ENCODE measurements around the gene NADK. TPM values are rescaled to one million over a fixed set of nuclear protein-coding genes. Genes with fewer than 3 reads are reported as not detected.
"Not testable (repeated sequence)": the region's sequence is repeated elsewhere in the genome, so short reads cannot be mapped to it uniquely, and the experiment has no call there.

NADK gene
- total RNA-seq, 1 experiment from 2014 or later = 92.2 TPM

DNA sequence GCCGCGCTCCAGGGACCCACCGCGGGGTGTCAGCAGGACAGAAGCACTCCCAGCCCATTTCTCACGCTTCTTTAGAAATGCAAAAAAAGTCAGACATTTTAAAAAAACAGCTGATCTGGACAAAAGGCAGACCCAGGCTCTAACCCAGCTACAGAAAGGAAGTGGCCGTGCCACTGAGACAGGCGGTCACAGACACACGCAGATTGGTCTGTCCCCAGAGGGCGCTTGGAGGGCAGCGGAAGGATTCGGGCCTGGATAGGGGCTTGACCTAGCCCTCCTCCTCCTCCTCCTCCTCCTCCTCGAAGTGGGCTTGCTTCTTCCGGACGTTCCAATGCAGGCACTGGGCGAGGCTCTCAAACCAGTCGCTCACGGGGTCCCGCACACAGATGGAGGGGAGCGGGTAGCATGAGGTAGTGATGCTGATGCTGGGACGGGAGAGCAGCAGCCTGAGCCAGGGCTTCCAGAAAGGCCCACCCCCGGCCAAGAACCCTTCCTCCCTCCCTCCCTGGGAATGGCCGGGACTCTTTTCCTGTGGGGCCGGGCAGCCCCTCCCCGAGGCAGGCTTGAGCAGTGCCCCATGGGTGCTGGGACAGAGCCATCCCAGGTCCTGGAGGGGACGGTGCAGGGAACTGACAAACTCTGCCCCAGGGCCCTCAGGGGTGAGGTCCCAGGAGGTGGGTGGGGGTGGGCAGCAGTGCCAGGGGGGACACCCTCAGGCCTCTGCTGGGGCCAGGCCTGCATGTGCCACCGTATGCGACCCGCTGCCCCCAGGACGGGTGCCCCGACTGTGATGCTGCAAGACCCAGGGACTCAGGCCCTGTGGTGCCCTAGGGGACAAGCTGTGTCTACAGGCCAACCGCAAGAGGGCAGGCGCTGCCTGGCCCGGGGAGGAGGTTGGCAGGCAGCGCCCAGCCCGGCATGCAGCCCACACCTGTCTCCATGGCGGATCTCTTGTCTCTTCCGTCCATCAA, 25.3 kb downstream of the NADK start:
- peaks cover 16% of the 10 kb centered on the region for H3K36me3 Mint-ChIP-seq (ENCODE audit: insufficient read depth, unreplicated experiment)
- BruUV-seq (replicated peaks) = TSS peak; percentile 26
- CTCF ChIA-PET = no interaction called here

DNA sequence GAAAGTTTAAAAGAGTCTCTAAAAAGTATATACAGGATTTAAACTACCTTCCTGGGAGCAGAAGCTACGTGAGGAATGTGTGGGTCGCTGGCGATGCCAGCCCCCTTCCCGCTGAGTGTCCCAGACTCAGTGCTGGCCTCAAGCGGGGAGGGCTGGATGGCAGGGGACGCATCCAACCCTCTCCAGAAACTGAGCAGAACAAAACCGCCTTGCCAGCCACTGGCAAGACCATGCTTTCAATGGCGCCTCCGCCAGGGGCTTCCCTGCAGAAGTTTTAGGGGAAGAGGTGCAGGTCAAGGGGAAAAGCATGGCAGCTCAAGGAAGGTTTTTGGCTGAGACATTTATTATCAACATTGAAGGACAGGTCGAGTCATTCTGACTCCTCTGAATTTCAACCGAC, 26.1 kb downstream of the NADK start:
- CTCF ChIA-PET = no interaction called here
- intact Hi-C loops (cut with micrococcal nuclease; ENCODE audit: unreplicated experiment) = no loop called here
- H3K36me3 Mint-ChIP-seq (ENCODE audit: insufficient read depth, unreplicated experiment) = peaks cover 10% of the 10 kb centered on the region
- BruUV-seq (replicated peaks) = no TSS peak
- no peak overlapping the region for H3K27ac Mint-ChIP-seq (ENCODE audit: unreplicated experiment)
- no peak overlapping the region for H3K4me3 Mint-ChIP-seq (ENCODE audit: low read depth, unreplicated experiment)
- no peak for DNase-seq
- no peaks in the 10 kb centered on the region for H3K9me3 Mint-ChIP-seq (ENCODE audit: low read depth, unreplicated experiment)
- TF ChIP-seq, protein P1, sequence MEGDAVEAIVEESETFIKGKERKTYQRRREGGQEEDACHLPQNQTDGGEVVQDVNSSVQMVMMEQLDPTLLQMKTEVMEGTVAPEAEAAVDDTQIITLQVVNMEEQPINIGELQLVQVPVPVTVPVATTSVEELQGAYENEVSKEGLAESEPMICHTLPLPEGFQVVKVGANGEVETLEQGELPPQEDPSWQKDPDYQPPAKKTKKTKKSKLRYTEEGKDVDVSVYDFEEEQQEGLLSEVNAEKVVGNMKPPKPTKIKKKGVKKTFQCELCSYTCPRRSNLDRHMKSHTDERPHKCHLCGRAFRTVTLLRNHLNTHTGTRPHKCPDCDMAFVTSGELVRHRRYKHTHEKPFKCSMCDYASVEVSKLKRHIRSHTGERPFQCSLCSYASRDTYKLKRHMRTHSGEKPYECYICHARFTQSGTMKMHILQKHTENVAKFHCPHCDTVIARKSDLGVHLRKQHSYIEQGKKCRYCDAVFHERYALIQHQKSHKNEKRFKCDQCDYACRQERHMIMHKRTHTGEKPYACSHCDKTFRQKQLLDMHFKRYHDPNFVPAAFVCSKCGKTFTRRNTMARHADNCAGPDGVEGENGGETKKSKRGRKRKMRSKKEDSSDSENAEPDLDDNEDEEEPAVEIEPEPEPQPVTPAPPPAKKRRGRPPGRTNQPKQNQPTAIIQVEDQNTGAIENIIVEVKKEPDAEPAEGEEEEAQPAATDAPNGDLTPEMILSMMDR (IDR thresholded peaks at IDR 0.05; ENCODE audit: unreplicated experiment) = no peak
- no peaks in the 10 kb centered on the region for H3K27me3 Mint-ChIP-seq (ENCODE audit: unreplicated experiment)
- no peaks in the 10 kb centered on the region for H3K4me1 Mint-ChIP-seq (ENCODE audit: low read depth, unreplicated experiment)

More for the DNA sequence above, 25.3 kb downstream of the NADK start:
- intact Hi-C loops (cut with micrococcal nuclease; ENCODE audit: unreplicated experiment) = no loop called here
- TF ChIP-seq, protein P1 (IDR thresholded peaks at IDR 0.05; ENCODE audit: unreplicated experiment) = no peak
- Mint-ChIP-seq H3K9me3 (ENCODE audit: low read depth, unreplicated experiment) (no peaks in the 10 kb centered on the region), H3K4me1 (ENCODE audit: low read depth, unreplicated experiment) (peaks cover 6% of the 10 kb centered on the region), H3K27me3 (ENCODE audit: unreplicated experiment) (no peaks in the 10 kb centered on the region), H3K27ac (ENCODE audit: unreplicated experiment) (no peak overlapping the region), H3K4me3 (ENCODE audit: low read depth, unreplicated experiment) (no peak overlapping the region)
- DNase-seq = no peak

GRCh38 chr1:1749941-1750340, 28.3 kb downstream of the NADK start:
- CTCF ChIA-PET; H3K36me3 Mint-ChIP-seq (ENCODE audit: insufficient read depth, unreplicated experiment); BruUV-seq (replicated peaks): not testable (repeated sequence)

DNA sequence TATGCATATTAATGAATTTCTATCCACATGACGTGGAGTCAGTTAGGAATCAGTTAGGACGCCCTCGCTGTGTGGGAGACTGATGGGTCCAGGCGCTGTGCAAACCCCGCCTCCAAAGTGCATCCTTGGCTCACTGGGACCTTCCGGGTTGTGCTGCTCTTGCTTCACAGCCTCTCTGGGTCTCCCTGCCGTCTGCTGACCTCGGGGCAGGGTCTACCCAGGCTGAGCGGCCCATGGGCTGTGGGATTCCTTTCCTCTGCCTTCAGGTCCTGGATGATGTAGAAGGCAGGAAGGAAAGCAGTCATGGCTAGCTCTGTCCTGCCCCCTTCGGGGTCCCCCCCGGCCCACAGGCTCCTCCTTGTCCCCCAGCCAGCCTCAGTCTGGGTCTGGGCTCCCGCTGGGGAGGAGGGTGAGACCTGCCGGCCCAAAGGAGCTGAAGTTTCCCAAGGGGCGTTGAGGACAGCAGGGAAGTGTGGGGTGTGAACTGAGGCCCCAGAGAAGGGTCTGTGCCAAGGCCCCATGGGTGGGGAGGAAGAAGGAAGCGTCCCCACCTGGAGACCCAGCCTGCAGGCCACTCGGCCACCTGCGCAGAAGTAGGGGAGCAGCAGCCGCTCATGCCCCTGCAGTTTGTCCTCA, 29.5 kb downstream of the NADK start:
- TF ChIP-seq, protein P1 (IDR thresholded peaks at IDR 0.05; ENCODE audit: unreplicated experiment) = no peak
- BruUV-seq (replicated peaks) = no TSS peak
- H3K4me1 Mint-ChIP-seq (ENCODE audit: low read depth, unreplicated experiment) = no peaks in the 10 kb centered on the region
- H3K27me3 Mint-ChIP-seq (ENCODE audit: unreplicated experiment) = no peaks in the 10 kb centered on the region
- CTCF ChIA-PET = no interaction called here
- DNase-seq = no peak
- no peak overlapping the region for H3K27ac Mint-ChIP-seq (ENCODE audit: unreplicated experiment)
- intact Hi-C loops (cut with micrococcal nuclease; ENCODE audit: unreplicated experiment) = no loop called here
- no peaks in the 10 kb centered on the region for H3K9me3 Mint-ChIP-seq (ENCODE audit: low read depth, unreplicated experiment)
- no peak overlapping the region for H3K4me3 Mint-ChIP-seq (ENCODE audit: low read depth, unreplicated experiment)
- peaks cover 9% of the 10 kb centered on the region for H3K36me3 Mint-ChIP-seq (ENCODE audit: insufficient read depth, unreplicated experiment)

More at GRCh38 chr1:1749941-1750340, 28.3 kb downstream of the NADK start:
- H3K9me3 Mint-ChIP-seq (ENCODE audit: low read depth, unreplicated experiment); DNase-seq; H3K27ac Mint-ChIP-seq (ENCODE audit: unreplicated experiment); intact Hi-C loops (cut with micrococcal nuclease; ENCODE audit: unreplicated experiment); H3K27me3 Mint-ChIP-seq (ENCODE audit: unreplicated experiment); H3K4me1 Mint-ChIP-seq (ENCODE audit: low read depth, unreplicated experiment); H3K4me3 Mint-ChIP-seq (ENCODE audit: low read depth, unreplicated experiment): not testable (repeated sequence)

DNA sequence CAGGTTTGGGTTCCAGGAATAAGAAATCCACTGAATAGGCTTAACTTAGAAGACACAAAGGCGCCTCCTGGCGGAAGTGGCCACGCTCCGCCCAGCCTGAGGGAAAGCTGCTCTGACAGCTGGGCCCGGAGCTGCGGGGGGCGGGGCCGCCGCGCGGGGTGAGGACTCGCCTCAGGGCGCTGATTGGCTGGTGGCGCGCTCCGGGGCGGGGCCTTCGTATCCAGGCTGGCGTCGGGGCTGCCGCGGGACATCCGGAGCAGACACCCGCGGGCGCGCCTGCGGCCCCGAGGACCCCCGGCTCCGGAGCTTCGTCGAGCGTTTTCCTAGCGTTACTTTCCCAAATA, 31.7 kb downstream of the NADK start:
- intact Hi-C loops (cut with micrococcal nuclease; ENCODE audit: unreplicated experiment); H3K9me3 Mint-ChIP-seq (ENCODE audit: low read depth, unreplicated experiment); H3K27me3 Mint-ChIP-seq (ENCODE audit: unreplicated experiment); H3K27ac Mint-ChIP-seq (ENCODE audit: unreplicated experiment); DNase-seq; H3K4me1 Mint-ChIP-seq (ENCODE audit: low read depth, unreplicated experiment); H3K36me3 Mint-ChIP-seq (ENCODE audit: insufficient read depth, unreplicated experiment); BruUV-seq (replicated peaks): not testable (repeated sequence)
- CTCF ChIA-PET = interaction anchor here (0.7 kb wide), 1 partner anchor 33 kb away, joined by 4 read pairs; no protein-coding TSS in a partner anchor
- H3K4me3 Mint-ChIP-seq (ENCODE audit: low read depth, unreplicated experiment) = peak overlapping the region; percentile 62

DNA sequence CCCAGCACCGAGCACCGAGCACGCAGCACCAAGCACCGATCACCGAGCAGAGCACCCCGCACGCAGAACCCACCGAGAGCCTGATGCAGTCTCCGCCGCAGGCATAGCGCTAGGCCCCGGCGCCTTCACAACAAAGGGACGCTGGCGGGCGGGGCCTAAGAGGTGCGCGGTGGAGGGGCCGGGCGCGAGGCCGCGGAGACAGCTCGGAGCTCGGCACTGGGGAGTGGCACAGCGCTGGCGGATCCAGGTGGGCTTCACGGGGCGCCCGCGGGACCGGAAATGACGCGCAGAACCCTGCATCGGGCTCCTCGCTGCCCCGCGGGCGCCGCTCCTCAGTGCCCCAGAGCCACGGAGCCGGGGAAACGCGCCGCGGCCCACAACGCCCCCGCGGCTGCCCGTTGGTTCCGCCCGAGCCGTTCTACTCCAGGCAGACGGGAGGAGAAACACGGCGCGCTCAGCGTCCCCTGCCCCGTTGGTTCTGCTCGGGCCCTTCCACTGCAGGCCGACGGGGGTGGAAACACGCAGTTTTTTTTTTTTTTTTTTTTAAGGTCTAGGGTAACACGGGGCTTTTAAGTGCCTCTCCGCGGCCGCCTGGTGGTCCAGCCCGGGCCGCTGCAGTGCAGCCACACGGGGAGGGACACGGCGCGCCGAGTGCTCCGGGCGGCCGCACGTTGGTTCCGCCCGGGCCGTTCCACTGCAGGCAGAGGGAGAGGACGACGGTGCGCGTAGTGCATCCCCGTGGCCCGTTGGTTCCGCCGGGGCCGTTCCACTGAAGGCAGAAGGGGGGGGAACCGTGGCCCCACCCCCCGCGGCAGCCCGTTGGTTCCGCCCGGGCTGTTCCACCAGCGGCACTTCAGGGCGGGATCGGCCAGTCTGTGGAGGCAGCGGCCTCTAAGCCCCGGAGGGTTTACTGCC, 32.4 kb downstream of the NADK start:
- BruUV-seq (replicated peaks); H3K27me3 Mint-ChIP-seq (ENCODE audit: unreplicated experiment); H3K27ac Mint-ChIP-seq (ENCODE audit: unreplicated experiment); H3K9me3 Mint-ChIP-seq (ENCODE audit: low read depth, unreplicated experiment); intact Hi-C loops (cut with micrococcal nuclease; ENCODE audit: unreplicated experiment); H3K36me3 Mint-ChIP-seq (ENCODE audit: insufficient read depth, unreplicated experiment); H3K4me1 Mint-ChIP-seq (ENCODE audit: low read depth, unreplicated experiment); CTCF ChIA-PET; H3K4me3 Mint-ChIP-seq (ENCODE audit: low read depth, unreplicated experiment): not testable (repeated sequence)
- DNase-seq = peak; percentile 52

DNA sequence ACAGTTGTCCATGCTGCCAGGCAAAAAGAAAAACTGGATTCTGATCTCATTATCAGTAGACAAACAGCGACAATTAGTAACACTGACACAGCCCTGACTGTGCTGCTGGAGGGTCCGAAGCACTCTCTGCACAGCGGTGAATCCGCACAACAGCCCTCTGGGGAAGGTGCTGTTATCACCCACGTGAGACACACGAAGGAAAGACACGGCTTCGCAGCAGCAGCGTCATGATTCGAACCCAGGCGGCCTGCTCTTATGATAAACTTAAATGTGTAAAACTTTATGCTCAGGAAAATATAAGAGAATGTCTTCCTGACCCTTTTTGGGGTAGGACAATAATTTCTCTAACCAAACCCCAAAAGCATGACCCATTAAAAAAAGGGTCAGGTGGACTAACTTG, 35.7 kb downstream of the NADK start:
- BruUV-seq (replicated peaks) = TSS peak; percentile 5
- H3K27me3 Mint-ChIP-seq (ENCODE audit: unreplicated experiment); H3K4me3 Mint-ChIP-seq (ENCODE audit: low read depth, unreplicated experiment); H3K9me3 Mint-ChIP-seq (ENCODE audit: low read depth, unreplicated experiment); DNase-seq; CTCF ChIA-PET; intact Hi-C loops (cut with micrococcal nuclease; ENCODE audit: unreplicated experiment); H3K4me1 Mint-ChIP-seq (ENCODE audit: low read depth, unreplicated experiment); H3K27ac Mint-ChIP-seq (ENCODE audit: unreplicated experiment): not testable (repeated sequence)
- H3K36me3 Mint-ChIP-seq (ENCODE audit: insufficient read depth, unreplicated experiment) = peaks cover 11% of the 10 kb centered on the region

Data from Calu3 (cell line).